Measurements from ENCODE around the gene ZDHHC3.
A peak's percentile ranks its signal among the peaks of the same experiment; 100 is the strongest.

ZDHHC3 gene

GRCh38 chr3:44926172-44926571, 49.8 kb downstream of the ZDHHC3 start:
- DNase-seq = no peak

- DNase-seq = no peak
These were observed 51.4 kb downstream of the ZDHHC3 start for GRCh38 chr3:44924457-44925084.

GRCh38 chr3:44923632-44924456, 52.1 kb downstream of the ZDHHC3 start:
- DNase-seq = no peak

- DNase-seq = no peak
These were observed 55.9 kb downstream of the ZDHHC3 start for GRCh38 chr3:44920081-44920480.

- no peak for DNase-seq
These were observed 57.4 kb downstream of the ZDHHC3 start for GRCh38 chr3:44918581-44918980.

- no peak for DNase-seq
These were observed 57.9 kb downstream of the ZDHHC3 start for GRCh38 chr3:44918087-44918486.

GRCh38 chr3:44915702-44916438, 60.1 kb downstream of the ZDHHC3 start:
- peak; percentile 38 for DNase-seq

- peak; percentile 75 for DNase-seq
These were observed 61.0 kb downstream of the ZDHHC3 start for GRCh38 chr3:44914936-44915335.

- DNase-seq = peak; percentile 79
These were observed 62.0 kb downstream of the ZDHHC3 start for GRCh38 chr3:44913868-44914468.

- DNase-seq = no peak
These were observed 65.3 kb downstream of the ZDHHC3 start for GRCh38 chr3:44910693-44911092.

GRCh38 chr3:44909063-44909462, 66.9 kb downstream of the ZDHHC3 start:
- DNase-seq = no peak

- DNase-seq = no peak
These were observed 68.4 kb downstream of the ZDHHC3 start for GRCh38 chr3:44907612-44908011.

GRCh38 chr3:44906997-44907396, 69.0 kb downstream of the ZDHHC3 start:
- DNase-seq = no peak

- DNase-seq = no peak
These were observed 70.4 kb downstream of the ZDHHC3 start for GRCh38 chr3:44905446-44906157.

- no peak for DNase-seq
These were observed 72.2 kb downstream of the ZDHHC3 start for GRCh38 chr3:44903751-44904150.

GRCh38 chr3:44903314-44903713, 72.7 kb downstream of the ZDHHC3 start:
- DNase-seq = no peak

GRCh38 chr3:44902628-44903027, 73.3 kb downstream of the ZDHHC3 start:
- no peak for DNase-seq

- DNase-seq = no peak
These were observed 76.1 kb downstream of the ZDHHC3 start for GRCh38 chr3:44899683-44900367.

GRCh38 chr3:44896440-44896839, 79.5 kb downstream of the ZDHHC3 start:
- no peak for DNase-seq

GRCh38 chr3:44894485-44894884, 81.5 kb downstream of the ZDHHC3 start:
- DNase-seq = no peak

- no peak for DNase-seq
These were observed 82.9 kb downstream of the ZDHHC3 start for GRCh38 chr3:44893097-44893496.

GRCh38 chr3:44892689-44893088, 83.3 kb downstream of the ZDHHC3 start:
- DNase-seq = no peak

All from 8988T (cell line).